ENCODE data around the gene BABAM2. TPM values are rescaled to one million over a fixed set of nuclear protein-coding genes. Genes with fewer than 3 reads are reported as not detected.

Gene BABAM2
- total RNA-seq, 1 donor from 2014 or later = 35.3 TPM

DNA sequence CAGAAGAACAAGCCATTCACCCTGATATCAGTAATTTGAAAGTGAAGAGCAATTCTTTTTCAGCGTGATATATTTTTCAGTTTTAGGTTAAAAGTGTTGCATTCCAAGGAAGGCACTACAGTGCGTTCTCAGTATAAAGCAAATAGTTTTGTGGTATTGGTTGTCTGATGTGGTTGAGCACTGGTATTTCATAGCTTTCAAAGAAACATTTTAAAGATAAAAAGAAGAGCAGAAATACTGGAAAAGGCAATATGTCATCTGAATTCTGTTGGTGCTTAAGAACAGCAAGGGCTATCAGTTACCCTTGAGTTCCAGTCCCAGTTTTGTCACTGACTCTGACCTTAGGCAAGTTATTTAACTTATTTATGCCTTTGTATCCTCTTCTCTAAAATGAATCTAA, 191.6 kb downstream of the BABAM2 start:
- Histone ChIP-seq H3K4me3 (ENCODE audit: low read depth, low read length) (no peak overlapping the region), H3K36me3 (ENCODE audit: control insufficient read depth, insufficient read depth, low read length) (no peaks in the 10 kb centered on the region), H3K27me3 (ENCODE audit: control insufficient read depth, insufficient read depth, low read length) (no peaks in the 10 kb centered on the region)
- TF ChIP-seq, protein P1, sequence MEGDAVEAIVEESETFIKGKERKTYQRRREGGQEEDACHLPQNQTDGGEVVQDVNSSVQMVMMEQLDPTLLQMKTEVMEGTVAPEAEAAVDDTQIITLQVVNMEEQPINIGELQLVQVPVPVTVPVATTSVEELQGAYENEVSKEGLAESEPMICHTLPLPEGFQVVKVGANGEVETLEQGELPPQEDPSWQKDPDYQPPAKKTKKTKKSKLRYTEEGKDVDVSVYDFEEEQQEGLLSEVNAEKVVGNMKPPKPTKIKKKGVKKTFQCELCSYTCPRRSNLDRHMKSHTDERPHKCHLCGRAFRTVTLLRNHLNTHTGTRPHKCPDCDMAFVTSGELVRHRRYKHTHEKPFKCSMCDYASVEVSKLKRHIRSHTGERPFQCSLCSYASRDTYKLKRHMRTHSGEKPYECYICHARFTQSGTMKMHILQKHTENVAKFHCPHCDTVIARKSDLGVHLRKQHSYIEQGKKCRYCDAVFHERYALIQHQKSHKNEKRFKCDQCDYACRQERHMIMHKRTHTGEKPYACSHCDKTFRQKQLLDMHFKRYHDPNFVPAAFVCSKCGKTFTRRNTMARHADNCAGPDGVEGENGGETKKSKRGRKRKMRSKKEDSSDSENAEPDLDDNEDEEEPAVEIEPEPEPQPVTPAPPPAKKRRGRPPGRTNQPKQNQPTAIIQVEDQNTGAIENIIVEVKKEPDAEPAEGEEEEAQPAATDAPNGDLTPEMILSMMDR (IDR thresholded peaks at IDR 0.05; ENCODE audit: insufficient read depth, low read length, poor library complexity, severe bottlenecking) = no peak
- DNase-seq (ENCODE audit: low read depth) = no peak

DNA sequence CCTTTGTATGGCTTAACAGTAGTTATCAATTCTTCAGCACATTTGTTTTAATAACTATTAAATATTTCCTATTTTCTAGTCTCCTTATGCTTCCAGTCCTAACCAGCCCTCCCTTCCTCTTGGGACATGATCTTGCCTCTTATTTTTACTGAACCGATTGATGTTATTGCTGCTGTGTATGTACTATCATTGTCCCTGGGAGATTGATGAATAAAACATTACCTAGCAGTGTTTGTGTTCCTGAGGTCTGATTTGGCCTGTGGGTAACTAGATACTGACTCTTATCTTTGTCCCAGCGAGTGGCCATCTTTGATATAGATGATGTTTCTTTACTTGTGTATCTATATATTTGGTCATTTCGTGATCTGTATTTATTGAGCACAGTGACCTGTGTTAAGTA, 192.9 kb downstream of the BABAM2 start:
- TF ChIP-seq, protein P1 (IDR thresholded peaks at IDR 0.05; ENCODE audit: insufficient read depth, low read length, poor library complexity, severe bottlenecking) = no peak
- no peak for DNase-seq (ENCODE audit: low read depth)
- no peaks in the 10 kb centered on the region for H3K27me3 ChIP-seq (ENCODE audit: control insufficient read depth, insufficient read depth, low read length)
- H3K4me3 ChIP-seq (ENCODE audit: low read depth, low read length) = no peak overlapping the region
- H3K36me3 ChIP-seq (ENCODE audit: control insufficient read depth, insufficient read depth, low read length) = no peaks in the 10 kb centered on the region

DNA sequence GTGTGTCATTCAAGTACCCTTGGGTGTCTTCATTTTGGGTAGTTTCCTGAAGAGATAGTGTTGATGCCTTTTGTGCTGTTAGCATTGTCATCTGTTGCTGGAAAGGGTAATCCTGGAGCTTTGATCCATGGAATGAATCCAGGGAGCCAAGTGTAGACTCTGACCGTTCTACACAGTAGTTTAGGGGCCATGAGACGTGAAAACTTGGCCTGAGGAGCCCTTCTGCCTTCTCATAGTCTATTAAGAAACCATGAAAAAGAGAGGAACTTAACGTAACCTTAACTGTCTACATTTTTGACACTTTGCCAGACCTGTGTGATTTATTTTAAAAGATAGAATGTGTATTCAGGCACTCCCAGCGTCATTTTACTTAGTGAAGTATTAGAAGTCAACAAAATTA, 194.0 kb downstream of the BABAM2 start:
- Histone ChIP-seq H3K4me3 (ENCODE audit: low read depth, low read length) (no peak overlapping the region), H3K27me3 (ENCODE audit: control insufficient read depth, insufficient read depth, low read length) (no peaks in the 10 kb centered on the region), H3K36me3 (ENCODE audit: control insufficient read depth, insufficient read depth, low read length) (no peaks in the 10 kb centered on the region)
- DNase-seq (ENCODE audit: low read depth) = no peak
- TF ChIP-seq, protein P1 (IDR thresholded peaks at IDR 0.05; ENCODE audit: insufficient read depth, low read length, poor library complexity, severe bottlenecking) = no peak

DNA sequence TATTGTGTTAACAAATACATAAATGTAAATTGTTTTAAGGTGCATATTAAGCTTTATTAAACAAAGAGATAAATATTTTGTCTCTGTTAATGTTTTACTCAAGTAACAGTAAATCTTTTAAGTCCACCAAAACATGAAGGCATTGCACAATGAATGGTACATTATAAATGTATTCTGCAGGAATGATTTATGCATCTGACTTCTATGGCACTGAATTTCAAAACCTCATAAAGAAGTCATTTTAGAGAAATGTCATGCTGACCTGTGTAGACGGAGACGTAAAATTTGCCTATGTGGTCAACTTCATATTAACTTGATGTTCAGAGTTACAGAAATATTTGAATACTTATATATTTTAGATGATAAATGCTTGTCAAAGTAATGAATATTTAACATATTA, 194.7 kb downstream of the BABAM2 start:
- H3K27me3 ChIP-seq (ENCODE audit: control insufficient read depth, insufficient read depth, low read length) = no peaks in the 10 kb centered on the region
- TF ChIP-seq, protein P1 (IDR thresholded peaks at IDR 0.05; ENCODE audit: insufficient read depth, low read length, poor library complexity, severe bottlenecking) = no peak
- no peaks in the 10 kb centered on the region for H3K36me3 ChIP-seq (ENCODE audit: control insufficient read depth, insufficient read depth, low read length)
- no peak for DNase-seq (ENCODE audit: low read depth)
- H3K4me3 ChIP-seq (ENCODE audit: low read depth, low read length) = no peak overlapping the region

DNA sequence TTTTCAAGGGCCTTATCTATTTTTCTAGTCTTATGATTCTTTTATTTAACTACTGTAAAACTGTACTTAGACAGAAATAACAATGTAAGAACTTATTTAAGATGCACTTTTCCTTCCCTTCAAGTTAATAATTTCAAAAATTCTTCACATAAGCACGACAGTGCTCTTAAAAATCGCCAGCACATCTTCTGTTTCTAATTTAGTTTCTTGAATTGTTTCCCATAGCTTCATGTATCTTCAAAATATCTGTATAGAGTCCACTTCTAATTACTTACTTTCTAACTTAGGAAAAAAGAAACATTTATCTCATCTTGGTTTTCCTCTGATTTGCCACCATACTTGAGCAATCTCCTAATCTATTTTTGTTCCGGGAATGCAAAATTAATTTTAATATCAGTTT, 196.1 kb downstream of the BABAM2 start:
- no peak for DNase-seq (ENCODE audit: low read depth)
- TF ChIP-seq, protein P1 (IDR thresholded peaks at IDR 0.05; ENCODE audit: insufficient read depth, low read length, poor library complexity, severe bottlenecking) = no peak
- Histone ChIP-seq H3K4me3 (ENCODE audit: low read depth, low read length) (no peak overlapping the region), H3K36me3 (ENCODE audit: control insufficient read depth, insufficient read depth, low read length) (no peaks in the 10 kb centered on the region), H3K27me3 (ENCODE audit: control insufficient read depth, insufficient read depth, low read length) (no peaks in the 10 kb centered on the region)

DNA sequence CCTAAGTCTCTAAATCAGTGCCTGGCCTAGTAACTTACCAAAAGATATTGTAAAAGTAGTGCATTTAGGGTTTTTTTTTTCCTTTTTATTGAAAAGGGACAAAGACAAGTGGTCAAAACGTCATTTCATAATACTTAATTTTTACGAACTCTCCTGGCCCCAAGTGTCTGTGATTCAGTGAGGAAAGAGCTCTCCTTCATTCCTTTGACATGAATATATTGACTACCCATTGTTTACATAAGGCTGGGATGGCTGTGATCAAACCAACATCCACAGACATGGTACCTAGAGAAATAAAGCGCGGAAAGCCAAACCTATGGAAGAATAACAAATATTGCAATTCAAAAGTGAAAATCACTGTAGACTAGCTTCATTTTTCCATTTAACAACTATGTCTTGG, 198.4 kb downstream of the BABAM2 start:
- DNase-seq (ENCODE audit: low read depth) = no peak
- TF ChIP-seq, protein P1 (IDR thresholded peaks at IDR 0.05; ENCODE audit: insufficient read depth, low read length, poor library complexity, severe bottlenecking) = no peak
- H3K36me3 ChIP-seq (ENCODE audit: control insufficient read depth, insufficient read depth, low read length) = no peaks in the 10 kb centered on the region
- no peaks in the 10 kb centered on the region for H3K27me3 ChIP-seq (ENCODE audit: control insufficient read depth, insufficient read depth, low read length)
- no peak overlapping the region for H3K4me3 ChIP-seq (ENCODE audit: low read depth, low read length)
